ENCODE results near the gene CEP104.

CEP104 gene

GRCh38 chr1:3783651-3784474, 73.1 kb downstream of the CEP104 start:
- no peak for TF ChIP-seq CTCF (IDR thresholded peaks at IDR 0.05)

DNA sequence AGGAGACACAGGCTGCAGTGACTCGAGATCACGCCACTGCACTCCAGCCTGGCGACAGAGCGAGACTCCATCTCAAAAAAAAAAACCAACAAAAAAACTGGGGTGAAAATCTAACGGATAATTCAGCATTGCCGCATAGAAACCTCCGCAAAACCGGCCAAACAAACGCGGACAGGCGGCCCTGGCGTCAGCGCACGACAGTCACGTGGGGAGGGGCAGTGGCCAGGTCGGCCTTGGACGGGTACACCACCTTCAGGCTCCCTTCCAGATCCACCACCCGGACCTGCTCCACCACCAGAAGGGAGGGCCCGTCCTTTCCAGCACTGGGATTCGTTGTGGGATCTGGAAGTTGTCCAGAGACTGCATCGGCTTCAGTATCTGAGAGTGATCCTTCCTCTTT, 76.1 kb downstream of the CEP104 start:
- no peak for TF ChIP-seq CTCF (IDR thresholded peaks at IDR 0.05)

DNA sequence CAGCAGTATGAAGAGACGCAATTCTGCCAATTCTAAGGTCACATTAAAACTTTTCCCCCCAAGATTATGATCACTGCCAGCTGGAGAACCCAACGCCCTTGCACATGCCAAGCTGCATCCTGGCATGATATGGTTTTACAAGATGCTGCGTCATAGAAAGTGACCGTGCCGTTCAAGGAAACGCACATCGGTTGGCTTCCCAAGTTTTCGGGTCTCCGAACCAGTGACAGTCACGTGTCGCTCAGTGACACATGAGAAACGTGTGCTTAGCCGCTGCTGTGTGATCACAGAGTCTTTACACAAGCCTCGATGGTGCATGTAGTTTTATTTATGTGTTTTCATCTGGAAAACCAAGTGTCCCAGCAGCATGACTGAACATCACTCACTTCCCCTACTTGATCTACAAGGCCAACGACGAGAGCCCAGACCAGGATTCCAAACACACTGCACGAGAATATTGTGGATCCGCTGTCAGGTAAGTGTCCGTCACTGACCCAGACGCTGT, 77.0 kb downstream of the CEP104 start:
- no peak for TF ChIP-seq CTCF (IDR thresholded peaks at IDR 0.05)

GRCh38 chr1:3779265-3779911, 77.6 kb downstream of the CEP104 start:
- TF ChIP-seq CTCF (IDR thresholded peaks at IDR 0.05): no peak

- no peak for TF ChIP-seq CTCF (IDR thresholded peaks at IDR 0.05)
These were observed 78.3 kb downstream of the CEP104 start for GRCh38 chr1:3778590-3779264.

- no peak for TF ChIP-seq CTCF (IDR thresholded peaks at IDR 0.05)
These were observed 79.1 kb downstream of the CEP104 start for GRCh38 chr1:3777647-3778589.

All from LNCAP (cell line).